GM10248 (cell line): ENCODE data around the gene DECR2.
A peak's percentile ranks its signal among the peaks of the same experiment; 100 is the strongest.

Experiments
- CTCF ChIA-PET: fragments of 300-600 bp; sonication (Branson Sonifier 250); formaldehyde crosslinking; extraction: SDS; loops from one replicate; lab custom pipeline; 2021; ENCODE audit warnings: antibody characterized with exemption; lab: Yijun Ruan, JAX
- POLR2A ChIA-PET: fragments of 350-650 bp; sonication (Branson Sonifier 250); formaldehyde crosslinking; extraction: SDS; loops from one replicate; lab custom pipeline; 2020; ENCODE audit warnings: antibody characterized with exemption; lab: Yijun Ruan, JAX
- DNase-seq: peaks from one replicate; pipeline ENCODE4 v3.0.0; 2012; ENCODE audit errors: extremely low spot score
- CTCF ChIP-seq: IDR thresholded peaks from 2 replicates; pipeline ENCODE4 v1.5.1; 2012; ENCODE audit warnings: mild to moderate bottlenecking, low read depth; ENCODE audit errors: extremely low read depth, missing control alignments, control extremely low read depth

DECR2 gene

GRCh38 chr16:442976-443375 is 41.3 kb downstream of the DECR2 start:
- no peak for DNase-seq
- CTCF ChIA-PET, result no interaction called here
- POLR2A ChIA-PET, result no interaction called here
- TF ChIP-seq CTCF, result no peak

DNA sequence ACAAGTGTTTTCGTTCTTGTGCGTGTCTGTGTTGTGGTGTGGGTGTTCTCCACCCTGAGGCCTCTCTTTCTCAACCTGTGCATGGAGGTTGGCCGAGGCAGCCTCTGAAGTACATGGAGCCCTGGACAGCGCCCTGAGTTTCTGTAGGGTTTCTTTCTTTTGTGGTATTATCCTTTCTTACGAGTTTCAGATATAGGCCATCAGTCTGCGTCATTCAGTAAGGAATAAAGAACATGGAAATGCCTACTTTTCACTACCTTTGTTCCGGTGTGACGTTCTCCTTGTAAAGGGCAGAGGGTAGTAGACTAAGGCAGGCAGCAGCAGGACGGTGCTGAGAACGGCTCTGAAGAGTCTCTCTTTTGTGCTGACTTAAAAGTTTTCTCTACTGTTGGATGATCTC is 42.3 kb downstream of the DECR2 start:
- DNase-seq, result no peak
- ChIA-PET POLR2A (no interaction called here), CTCF (interaction anchor here (0.9 kb wide), 1 partner anchor 103 kb away, joined by 3 read pairs; no protein-coding TSS in a partner anchor)
- TF ChIP-seq CTCF, result no peak

DNA sequence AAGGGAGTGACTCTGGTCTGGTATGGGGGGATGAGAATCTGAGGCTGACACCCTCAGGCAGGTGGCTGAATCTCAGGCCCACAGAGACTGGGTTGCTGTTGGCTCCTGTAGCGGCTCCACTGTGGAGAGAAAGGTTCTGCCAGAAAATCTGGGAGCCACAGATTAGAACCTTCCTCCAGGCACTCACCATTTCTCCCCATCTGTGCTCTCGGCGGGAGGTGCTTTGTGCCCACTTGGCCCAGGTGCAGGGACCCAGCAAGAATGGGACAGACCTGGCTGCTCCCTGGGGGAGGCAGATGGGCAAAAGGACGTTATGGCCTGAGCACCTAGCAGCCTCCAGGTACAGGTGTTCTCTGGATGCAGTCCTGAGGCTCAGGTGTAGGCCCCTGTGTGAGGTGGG is 43.9 kb downstream of the DECR2 start:
- CTCF ChIA-PET, result no interaction called here

DNA sequence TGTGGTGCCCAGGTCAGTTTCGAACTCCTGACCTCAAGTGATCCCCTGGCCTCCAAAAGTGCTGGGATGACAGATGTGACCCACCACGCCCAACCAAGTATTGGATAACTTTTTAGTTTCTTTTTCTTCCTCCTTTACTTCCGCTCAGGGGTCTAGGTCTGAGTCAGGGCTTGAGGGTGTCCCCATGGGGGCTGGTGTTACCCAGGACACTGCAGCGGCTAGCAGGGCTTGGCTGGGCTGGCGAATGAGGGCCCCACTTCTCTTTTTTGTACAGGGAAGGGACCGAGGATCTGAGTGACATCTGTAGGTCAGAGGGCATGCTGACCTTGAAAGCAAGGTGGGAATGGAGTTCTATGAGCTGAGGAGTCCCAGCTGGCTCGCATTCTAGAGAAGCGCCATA is 48.7 kb downstream of the DECR2 start:
- DNase-seq, result peak; percentile 68
- ChIA-PET POLR2A (interaction anchor here (1.0 kb wide), 1 partner anchor 1515 kb away, joined by 3 read pairs; the partner anchor contains the start of gene RPS2), CTCF (interaction anchor here (1.1 to 1.4 kb wide), 2 partner anchors 10 to 60 kb away, joined by 3 read pairs; no protein-coding TSS in a partner anchor)
- no peak for TF ChIP-seq CTCF

More for the DNA sequence above, 43.9 kb downstream of the DECR2 start:
- TF ChIP-seq CTCF, result no peak
- POLR2A ChIA-PET, result no interaction called here
- no peak for DNase-seq

DNA sequence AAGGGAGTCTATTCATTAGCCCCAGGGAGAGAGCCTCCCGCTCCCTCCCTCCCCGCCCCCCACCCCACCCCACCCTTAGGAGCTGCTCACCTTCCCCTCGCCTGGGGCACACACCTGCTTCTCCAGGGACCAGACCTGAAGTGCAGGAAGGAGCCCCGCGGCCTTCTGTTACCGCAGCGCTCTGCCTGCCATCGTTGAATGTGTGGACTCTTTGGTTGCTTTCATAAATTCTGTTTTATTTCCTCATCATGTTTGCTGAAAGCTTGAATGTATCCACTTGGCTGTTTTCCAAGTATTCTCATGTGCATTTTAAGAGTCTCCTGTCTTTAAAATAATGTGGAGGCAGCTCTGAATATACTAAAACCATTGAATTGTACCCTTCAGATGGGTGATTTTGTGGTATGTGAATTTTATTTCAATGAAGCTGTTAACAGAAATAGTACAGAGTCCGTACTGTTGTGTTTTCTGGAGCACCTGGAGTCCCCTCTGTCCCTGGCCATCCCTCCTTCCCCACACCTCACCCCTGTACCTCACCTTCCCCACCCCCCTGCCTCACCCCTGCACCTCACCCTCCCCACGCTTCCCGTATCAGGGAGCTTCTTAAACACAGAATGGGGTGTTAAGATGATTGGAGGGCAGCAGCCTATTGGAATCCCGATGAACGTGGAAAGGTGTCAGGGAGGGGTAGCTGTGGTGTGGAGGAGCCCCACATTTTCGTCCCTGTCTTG is 49.3 kb downstream of the DECR2 start:
- ChIA-PET POLR2A (interaction anchor here (1.0 kb wide), 1 partner anchor 1514 kb away, joined by 3 read pairs; the partner anchor contains the start of gene RPS2), CTCF (interaction anchor here (1.4 kb wide), 1 partner anchor 11 kb away, joined by 3 read pairs; no protein-coding TSS in a partner anchor)
- no peak for TF ChIP-seq CTCF
- no peak for DNase-seq

DNA sequence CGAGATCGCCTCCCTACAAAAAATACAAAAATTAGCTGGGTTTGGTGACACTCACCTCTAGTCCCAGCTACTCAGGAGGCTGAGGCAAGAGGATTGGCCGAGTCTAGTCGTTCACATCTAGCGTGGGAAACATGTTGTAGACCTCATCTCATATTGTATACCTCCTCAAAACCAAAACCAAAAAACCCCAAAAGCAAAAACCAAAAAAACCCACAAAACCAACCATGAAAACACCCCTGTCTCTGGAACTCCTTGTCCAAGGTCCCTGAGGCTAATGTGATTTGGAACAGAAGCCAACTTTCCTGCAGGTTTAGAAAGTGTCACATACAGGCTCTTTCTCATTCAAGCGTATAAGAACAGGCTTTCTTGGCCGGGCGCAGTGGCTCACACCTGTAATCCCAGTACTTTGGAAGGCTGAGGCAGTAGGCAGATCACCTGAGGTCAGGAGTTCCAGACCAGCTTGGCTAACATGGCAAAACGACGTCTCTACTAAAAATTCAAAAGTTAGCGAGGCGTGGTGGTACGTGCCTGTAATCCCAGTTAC is 52.8 kb downstream of the DECR2 start:
- ChIA-PET CTCF (no interaction called here), POLR2A (no interaction called here)
- TF ChIP-seq CTCF, result no peak
- no peak for DNase-seq
